ENCODE measurements around the gene LAIR1.

DNA sequence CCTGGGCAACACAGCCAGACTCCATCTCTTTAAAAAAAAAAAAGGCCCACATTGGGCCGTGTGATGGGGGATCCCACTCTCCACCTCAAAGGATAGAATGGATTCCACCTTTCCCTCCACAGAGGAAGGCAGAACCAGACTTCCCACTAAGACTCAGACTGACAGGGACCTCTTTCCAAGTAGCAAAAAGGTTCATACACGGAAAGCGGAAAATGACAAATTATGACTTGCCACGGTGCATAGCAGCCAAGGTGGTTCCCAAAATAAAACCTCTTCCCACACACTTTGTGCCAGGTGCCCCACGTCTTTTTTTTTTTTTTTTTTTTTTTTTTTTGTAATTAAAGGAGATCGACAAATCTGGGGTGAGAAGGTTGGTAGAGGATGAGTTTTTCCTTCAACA is 36.2 kb upstream of the LAIR1 start:
- no peak for TF ChIP-seq POLR2A (IDR thresholded peaks at IDR 0.05)
- TF ChIP-seq, protein P1, sequence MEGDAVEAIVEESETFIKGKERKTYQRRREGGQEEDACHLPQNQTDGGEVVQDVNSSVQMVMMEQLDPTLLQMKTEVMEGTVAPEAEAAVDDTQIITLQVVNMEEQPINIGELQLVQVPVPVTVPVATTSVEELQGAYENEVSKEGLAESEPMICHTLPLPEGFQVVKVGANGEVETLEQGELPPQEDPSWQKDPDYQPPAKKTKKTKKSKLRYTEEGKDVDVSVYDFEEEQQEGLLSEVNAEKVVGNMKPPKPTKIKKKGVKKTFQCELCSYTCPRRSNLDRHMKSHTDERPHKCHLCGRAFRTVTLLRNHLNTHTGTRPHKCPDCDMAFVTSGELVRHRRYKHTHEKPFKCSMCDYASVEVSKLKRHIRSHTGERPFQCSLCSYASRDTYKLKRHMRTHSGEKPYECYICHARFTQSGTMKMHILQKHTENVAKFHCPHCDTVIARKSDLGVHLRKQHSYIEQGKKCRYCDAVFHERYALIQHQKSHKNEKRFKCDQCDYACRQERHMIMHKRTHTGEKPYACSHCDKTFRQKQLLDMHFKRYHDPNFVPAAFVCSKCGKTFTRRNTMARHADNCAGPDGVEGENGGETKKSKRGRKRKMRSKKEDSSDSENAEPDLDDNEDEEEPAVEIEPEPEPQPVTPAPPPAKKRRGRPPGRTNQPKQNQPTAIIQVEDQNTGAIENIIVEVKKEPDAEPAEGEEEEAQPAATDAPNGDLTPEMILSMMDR (IDR thresholded peaks at IDR 0.05 in 4 of 5, conservative IDR thresholded peaks at IDR 0.05 in 1 of 5) = no peak
